MM.1S (cell line): ENCODE results near the gene SVOP.

Experiments used
- DNase-seq: peaks from one replicate; pipeline ENCODE4 v3.0.0-alpha.2; 2015
- H2AFZ ChIP-seq: fragments of 300-600 bp; sonication (generic); 2 replicates; pipeline ENCODE4 v1.6.0; 2016; ENCODE audit warnings: antibody characterized with exemption, low read length
- H3F3A ChIP-seq: fragments of 300-600 bp; sonication (generic); 2 replicates; pipeline ENCODE4 v1.6.1; 2016; ENCODE audit warnings: mild to moderate bottlenecking, antibody characterized with exemption, low read length, moderate library complexity, mixed read lengths; ENCODE audit not compliant: insufficient read depth
- H3K27ac ChIP-seq: fragments of 300-600 bp; sonication (generic); 2 replicates; pipeline ENCODE4 v1.5.1; 2016; ENCODE audit warnings: mild to moderate bottlenecking, low read length
- H3K27me3 ChIP-seq: fragments of 300-600 bp; sonication (generic); replicated peaks from 2 replicates; pipeline ENCODE4 v1.6.0; 2016; ENCODE audit warnings: low read length; ENCODE audit not compliant: insufficient read depth
- H3K36me3 ChIP-seq: fragments of 300-600 bp; sonication (generic); replicated peaks from 2 replicates; pipeline ENCODE4 v1.6.1; 2016; ENCODE audit warnings: mild to moderate bottlenecking, low read length, mixed read lengths; ENCODE audit not compliant: insufficient read depth
- H3K4me1 ChIP-seq: fragments of 300-600 bp; sonication (generic); 2 replicates; pipeline ENCODE4 v1.6.1; 2016; ENCODE audit warnings: low read length, mixed read lengths
- H3K4me2 ChIP-seq: fragments of 300-600 bp; sonication (generic); 2 replicates; pipeline ENCODE4 v1.6.0; 2016; ENCODE audit warnings: low read depth, low read length
- H3K4me3 ChIP-seq: fragments of 300-600 bp; sonication (generic); 2 replicates; pipeline ENCODE4 v1.5.1; 2016; ENCODE audit warnings: low read length, mixed read lengths
- H3K79me2 ChIP-seq: fragments of 300-600 bp; sonication (generic); 2 replicates; pipeline ENCODE4 v1.6.1; 2016; ENCODE audit warnings: mixed run types, low read length, mixed read lengths
- H3K9ac ChIP-seq: fragments of 300-600 bp; sonication (generic); 2 replicates; pipeline ENCODE4 v1.6.1; 2016; ENCODE audit warnings: low read length, mixed read lengths
- H3K9me2 ChIP-seq: fragments of 300-600 bp; sonication (generic); replicated peaks from 2 replicates; pipeline ENCODE4 v1.6.1; 2016; ENCODE audit warnings: mild to moderate bottlenecking, low read length, mixed read lengths; ENCODE audit not compliant: insufficient read depth
- H3K9me3 ChIP-seq: fragments of 300-600 bp; sonication (generic); replicated peaks from 2 replicates; pipeline ENCODE4 v1.6.1; 2016; ENCODE audit warnings: mild to moderate bottlenecking, low read length, mixed read lengths; ENCODE audit not compliant: insufficient read depth
- H4K20me1 ChIP-seq: fragments of 300-600 bp; sonication (generic); 2 replicates; pipeline ENCODE4 v1.6.1; 2016; ENCODE audit warnings: mild to moderate bottlenecking, low read length, moderate library complexity, mixed read lengths; ENCODE audit not compliant: insufficient read depth
- EZH2 ChIP-seq: fragments of 300-600 bp; sonication (generic); optimal IDR thresholded peaks from 2 replicates; pipeline ENCODE3; 2017; ENCODE audit warnings: low read depth, mild to moderate bottlenecking, antibody characterized with exemption, low read length, mixed read lengths
- EZH2phosphoT487 ChIP-seq: fragments of 300-600 bp; sonication (generic); IDR thresholded peaks from 2 replicates; pipeline ENCODE4 v1.6.1; 2018; ENCODE audit warnings: antibody characterized with exemption, low read length
- TF ChIP-seq, protein P1 (sequence below): fragments of 300-600 bp; sonication (generic); IDR thresholded peaks from 2 replicates; pipeline ENCODE4 v1.5.1; 2016; ENCODE audit warnings: antibody characterized with exemption, low read length, mixed read lengths

Gene SVOP

GRCh38 chr12:108955225-108955835 lies 65.5 kb downstream of the SVOP start:
- H3K79me2 ChIP-seq, result no peaks in the 10 kb centered on the region
- H3K9ac ChIP-seq, result no peak overlapping the region
- no peaks in the 10 kb centered on the region for H4K20me1 ChIP-seq
- no peaks in the 10 kb centered on the region for H3K36me3 ChIP-seq
- H3K9me3 ChIP-seq, result no peaks in the 10 kb centered on the region
- no peak for DNase-seq
- H3K4me2 ChIP-seq, result no peak overlapping the region
- H3K4me1 ChIP-seq, result no peaks in the 10 kb centered on the region
- H3K9me2 ChIP-seq, result no peaks in the 10 kb centered on the region
- no peaks in the 10 kb centered on the region for H3F3A ChIP-seq
- H3K27ac ChIP-seq, result no peak overlapping the region
- TF ChIP-seq, protein P1, sequence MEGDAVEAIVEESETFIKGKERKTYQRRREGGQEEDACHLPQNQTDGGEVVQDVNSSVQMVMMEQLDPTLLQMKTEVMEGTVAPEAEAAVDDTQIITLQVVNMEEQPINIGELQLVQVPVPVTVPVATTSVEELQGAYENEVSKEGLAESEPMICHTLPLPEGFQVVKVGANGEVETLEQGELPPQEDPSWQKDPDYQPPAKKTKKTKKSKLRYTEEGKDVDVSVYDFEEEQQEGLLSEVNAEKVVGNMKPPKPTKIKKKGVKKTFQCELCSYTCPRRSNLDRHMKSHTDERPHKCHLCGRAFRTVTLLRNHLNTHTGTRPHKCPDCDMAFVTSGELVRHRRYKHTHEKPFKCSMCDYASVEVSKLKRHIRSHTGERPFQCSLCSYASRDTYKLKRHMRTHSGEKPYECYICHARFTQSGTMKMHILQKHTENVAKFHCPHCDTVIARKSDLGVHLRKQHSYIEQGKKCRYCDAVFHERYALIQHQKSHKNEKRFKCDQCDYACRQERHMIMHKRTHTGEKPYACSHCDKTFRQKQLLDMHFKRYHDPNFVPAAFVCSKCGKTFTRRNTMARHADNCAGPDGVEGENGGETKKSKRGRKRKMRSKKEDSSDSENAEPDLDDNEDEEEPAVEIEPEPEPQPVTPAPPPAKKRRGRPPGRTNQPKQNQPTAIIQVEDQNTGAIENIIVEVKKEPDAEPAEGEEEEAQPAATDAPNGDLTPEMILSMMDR, result no peak
- no peak for TF ChIP-seq EZH2phosphoT487
- no peak for TF ChIP-seq EZH2
- no peaks in the 10 kb centered on the region for H3K27me3 ChIP-seq
- H2AFZ ChIP-seq, result no peak overlapping the region
- H3K4me3 ChIP-seq, result no peak overlapping the region

GRCh38 chr12:108950991-108951739 lies 69.7 kb downstream of the SVOP start:
- peak overlapping the region; percentile 46 for H3K4me2 ChIP-seq
- no peaks in the 10 kb centered on the region for H3K9me2 ChIP-seq
- H2AFZ ChIP-seq, result peak overlapping the region; percentile 60
- no peaks in the 10 kb centered on the region for H4K20me1 ChIP-seq
- H3F3A ChIP-seq, result no peaks in the 10 kb centered on the region
- H3K36me3 ChIP-seq, result no peaks in the 10 kb centered on the region
- no peak overlapping the region for H3K9ac ChIP-seq
- DNase-seq, result peak; percentile 86
- no peaks in the 10 kb centered on the region for H3K27me3 ChIP-seq
- no peak overlapping the region for H3K27ac ChIP-seq
- no peak for TF ChIP-seq EZH2
- TF ChIP-seq, protein P1, result peak; percentile 96
- H3K79me2 ChIP-seq, result no peaks in the 10 kb centered on the region
- no peaks in the 10 kb centered on the region for H3K9me3 ChIP-seq
- no peaks in the 10 kb centered on the region for H3K4me1 ChIP-seq
- no peak overlapping the region for H3K4me3 ChIP-seq

DNA sequence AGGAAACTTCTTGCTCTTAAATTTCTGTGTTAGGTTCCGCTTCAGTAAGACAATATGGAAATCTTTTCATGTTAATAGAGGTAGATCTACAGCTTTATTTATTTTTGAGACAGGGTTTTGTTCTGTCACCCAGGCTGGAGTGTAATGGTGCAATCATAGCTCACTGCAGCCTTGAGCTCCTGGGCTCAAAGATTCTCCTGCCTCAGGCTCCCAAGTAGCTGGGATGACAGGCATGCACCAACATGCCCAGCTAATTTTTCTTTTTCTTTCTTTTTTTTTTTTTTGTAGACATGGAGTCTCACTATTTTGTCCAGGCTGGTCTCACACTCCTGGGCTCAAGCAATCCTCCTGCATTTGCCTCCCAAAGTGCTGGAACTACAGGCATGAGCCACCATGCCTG lies 70.9 kb downstream of the SVOP start:
- Histone ChIP-seq H3K27ac (no peak overlapping the region), H3K4me1 (no peaks in the 10 kb centered on the region), H3K4me3 (no peak overlapping the region), H3K9me3 (no peaks in the 10 kb centered on the region), H3K4me2 (no peak overlapping the region), H3K79me2 (no peaks in the 10 kb centered on the region), H3K27me3 (no peaks in the 10 kb centered on the region), H4K20me1 (no peaks in the 10 kb centered on the region), H3F3A (no peaks in the 10 kb centered on the region), H3K36me3 (no peaks in the 10 kb centered on the region), H2AFZ (no peak overlapping the region), H3K9me2 (no peaks in the 10 kb centered on the region), H3K9ac (no peak overlapping the region)
- no peak for DNase-seq
- TF ChIP-seq EZH2, result no peak
- no peak for TF ChIP-seq EZH2phosphoT487
- TF ChIP-seq, protein P1, result no peak
